MCF 10A (cell line): ENCODE results near the gene KRT72. TPM values are rescaled to one million over a fixed set of nuclear protein-coding genes. Genes with fewer than 3 reads are reported as not detected.

Source experiments
- BruUV-seq: library from RNA; stranded (reverse); fragments of 400-500 nt; replicated peaks from 2 replicates; lab custom pipeline; 2021; lab: Mats Ljungman, UMichigan
- CTCF ChIA-PET: fragments of 300-600 bp; sonication (Branson Sonifier 250); formaldehyde crosslinking; extraction: SDS; loops from one replicate; lab custom pipeline; 2021; ENCODE audit warnings: antibody characterized with exemption, inconsistent platforms; lab: Yijun Ruan, JAX
- POLR2A ChIA-PET: fragments of 300-600, 350-650 bp; sonication (Branson Sonifier 250); formaldehyde crosslinking; extraction: SDS; loops from one replicate; lab custom pipeline; 2020; ENCODE audit warnings: antibody characterized with exemption, inconsistent platforms; lab: Yijun Ruan, JAX
- DNase-seq: peaks from one replicate; pipeline ENCODE4 v3.0.0-alpha.2; 2018; ENCODE audit not compliant: unreplicated experiment
- H3K27ac Mint-ChIP-seq: one replicate; pipeline ENCODE4 v1.8.0; 2022; ENCODE audit warnings: mild to moderate bottlenecking, low read depth, mixed read lengths; ENCODE audit not compliant: unreplicated experiment
- H3K27me3 Mint-ChIP-seq: one replicate; pipeline ENCODE4 v1.8.0; 2022; ENCODE audit warnings: mixed read lengths; ENCODE audit not compliant: insufficient read depth, unreplicated experiment
- H3K36me3 Mint-ChIP-seq: one replicate; pipeline ENCODE4 v1.8.0; 2022; ENCODE audit warnings: mild to moderate bottlenecking, moderate library complexity, mixed read lengths; ENCODE audit not compliant: insufficient read depth, unreplicated experiment
- H3K4me1 Mint-ChIP-seq: one replicate; pipeline ENCODE4 v1.8.0; 2022; ENCODE audit warnings: mixed read lengths; ENCODE audit not compliant: insufficient read depth, unreplicated experiment
- H3K4me3 Mint-ChIP-seq: one replicate; pipeline ENCODE4 v1.8.0; 2022; ENCODE audit warnings: mild to moderate bottlenecking, moderate library complexity, mixed read lengths; ENCODE audit not compliant: unreplicated experiment
- H3K9me3 Mint-ChIP-seq: one replicate; pipeline ENCODE4 v1.8.0; 2022; ENCODE audit warnings: mixed read lengths; ENCODE audit not compliant: unreplicated experiment
- CTCF ChIP-seq: fragments of 200-600 bp; IDR thresholded peaks from one replicate; pipeline ENCODE4 v1.8.0; 2022; ENCODE audit warnings: antibody characterized with exemption, mild to moderate bottlenecking; ENCODE audit not compliant: unreplicated experiment
- intact Hi-C: fragments of 100-400 bp; cut with micrococcal nuclease; formaldehyde crosslinking; loops from 2 replicates; pipeline ENCODE4 v1.14.1; 2022
- total RNA-seq: library from RNA; stranded (reverse); gene quantifications from 2 replicates; pipeline ENCODE4 v1.2.3, GENCODE V29; 2022

The KRT72 gene
- total RNA-seq, 1 experiment from 2014 or later, result not detected

GRCh38 chr12:52627395-52628110, 26.3 kb upstream of the KRT72 start:
- no peak for DNase-seq
- Mint-ChIP-seq H3K27me3 (peaks cover 59% of the 10 kb centered on the region), H3K4me3 (no peak overlapping the region), H3K27ac (no peak overlapping the region), H3K4me1 (no peaks in the 10 kb centered on the region), H3K36me3 (no peaks in the 10 kb centered on the region), H3K9me3 (no peaks in the 10 kb centered on the region)
- ChIA-PET CTCF (no interaction called here), POLR2A (no interaction called here)
- no peak for TF ChIP-seq CTCF
- BruUV-seq, result no TSS peak
- intact Hi-C loops, result no loop called here

- ChIA-PET POLR2A (interaction anchor here (0.7 kb wide), 1 partner anchor 260 kb away, joined by 3 read pairs; no protein-coding TSS in a partner anchor), CTCF (no interaction called here)
- TF ChIP-seq CTCF, result no peak
- Mint-ChIP-seq H3K9me3 (no peaks in the 10 kb centered on the region), H3K27ac (no peak overlapping the region), H3K4me3 (no peak overlapping the region), H3K27me3 (peaks cover 61% of the 10 kb centered on the region), H3K4me1 (no peaks in the 10 kb centered on the region), H3K36me3 (no peaks in the 10 kb centered on the region)
- DNase-seq, result no peak
- no TSS peak for BruUV-seq
- intact Hi-C loops, result no loop called here
These were observed 21.1 kb upstream of the KRT72 start for GRCh38 chr12:52622349-52622748.

- TF ChIP-seq CTCF, result no peak
- Mint-ChIP-seq H3K9me3 (no peaks in the 10 kb centered on the region), H3K27ac (no peak overlapping the region), H3K36me3 (no peaks in the 10 kb centered on the region), H3K4me3 (no peak overlapping the region), H3K4me1 (no peaks in the 10 kb centered on the region), H3K27me3 (peaks cover 60% of the 10 kb centered on the region)
- ChIA-PET CTCF (interaction anchor here (0.6 to 1.8 kb wide), 2 partner anchors 76 to 260 kb away, joined by 3 to 7 read pairs; no protein-coding TSS in a partner anchor), POLR2A (no interaction called here)
- no TSS peak for BruUV-seq
- intact Hi-C loops, result no loop called here
- no peak for DNase-seq
These were observed 17.6 kb upstream of the KRT72 start for GRCh38 chr12:52618866-52619265.

- H3K36me3 Mint-ChIP-seq, result no peaks in the 10 kb centered on the region
These were observed 17.0 kb upstream of the KRT72 start, which contains the start of gene KRT73 for GRCh38 chr12:52618216-52618615. Gene KRT73 (minus strand): TSS chr12:52618559. CDS start chr12:52618524, 35 bp downstream.

More at GRCh38 chr12:52618216-52618615, 17.0 kb upstream of the KRT72 start, which contains the start of gene KRT73:
- intact Hi-C loops, result no loop called here
- Mint-ChIP-seq H3K27me3 (peaks cover 58% of the 10 kb centered on the region), H3K9me3 (no peaks in the 10 kb centered on the region), H3K4me1 (no peaks in the 10 kb centered on the region), H3K27ac (no peak within 1 kb of the TSS), H3K4me3 (no peak within 1 kb of the TSS)
- no peak for DNase-seq
- no peak for TF ChIP-seq CTCF
- CTCF ChIA-PET, result interaction anchor here (1.8 kb wide), 1 partner anchor 261 kb away, joined by 7 read pairs; no protein-coding TSS in a partner anchor
- no TSS peak for BruUV-seq
- POLR2A ChIA-PET, result no interaction called here
